ENCODE measurements around the gene DEPDC4.
"Not testable (repeated sequence)": the region's sequence is repeated elsewhere in the genome, so short reads cannot be mapped to it uniquely, and the experiment has no call there.

DEPDC4 gene

GRCh38 chr12:100263131-100263530 is 3.7 kb downstream of the DEPDC4 start:
- DNase-seq = no peak

- DNase-seq = no peak
Observed at GRCh38 chr12:100258127-100258526, 8.8 kb downstream of the DEPDC4 start.

- DNase-seq = no peak
Observed at GRCh38 chr12:100254876-100255275, 12.0 kb downstream of the DEPDC4 start.

GRCh38 chr12:100253437-100253836 is 13.4 kb downstream of the DEPDC4 start:
- DNase-seq = no peak

- no peak for DNase-seq
Observed at GRCh38 chr12:100251917-100252316, 15.0 kb downstream of the DEPDC4 start.

GRCh38 chr12:100249941-100250340 is 16.9 kb downstream of the DEPDC4 start:
- no peak for DNase-seq

GRCh38 chr12:100248886-100249285 is 18.0 kb downstream of the DEPDC4 start:
- DNase-seq = no peak

GRCh38 chr12:100247765-100248164 is 19.1 kb downstream of the DEPDC4 start:
- DNase-seq = no peak

- DNase-seq = no peak
Observed at GRCh38 chr12:100243137-100243536, 23.7 kb downstream of the DEPDC4 start.

- no peak for DNase-seq
Observed at GRCh38 chr12:100239589-100239988, 27.3 kb downstream of the DEPDC4 start.

GRCh38 chr12:100238801-100239200 is 28.1 kb downstream of the DEPDC4 start:
- DNase-seq = no peak

GRCh38 chr12:100234591-100235304 is 32.1 kb downstream of the DEPDC4 start:
- peak; percentile 31 for DNase-seq

- no peak for DNase-seq
Observed at GRCh38 chr12:100234166-100234565, 32.7 kb downstream of the DEPDC4 start.

- DNase-seq = not testable (repeated sequence)
Observed at GRCh38 chr12:100231873-100232272, 35.0 kb downstream of the DEPDC4 start.

GRCh38 chr12:100229876-100230275 is 37.0 kb downstream of the DEPDC4 start:
- no peak for DNase-seq

- DNase-seq = peak; percentile 15
Observed at GRCh38 chr12:100229036-100229635, 37.7 kb downstream of the DEPDC4 start.

- DNase-seq = no peak
Observed at GRCh38 chr12:100225491-100225890, 41.4 kb downstream of the DEPDC4 start.

GRCh38 chr12:100222173-100222572 is 44.7 kb downstream of the DEPDC4 start:
- DNase-seq = not testable (repeated sequence)

- DNase-seq = no peak
Observed at GRCh38 chr12:100221523-100221922, 45.4 kb downstream of the DEPDC4 start.

GRCh38 chr12:100219328-100220109 is 47.4 kb downstream of the DEPDC4 start:
- DNase-seq = no peak

GRCh38 chr12:100216337-100216736 is 50.5 kb downstream of the DEPDC4 start:
- no peak for DNase-seq

- DNase-seq = no peak
Observed at GRCh38 chr12:100215209-100215608, 51.7 kb downstream of the DEPDC4 start.

- no peak for DNase-seq
Observed at GRCh38 chr12:100214518-100214917, 52.4 kb downstream of the DEPDC4 start.

Data from RPMI8226 (cell line).